Keratinocyte (primary cell): Measurements from ENCODE around the gene JAKMIP3. TPM values are rescaled to one million over a fixed set of nuclear protein-coding genes. Genes with fewer than 3 reads are reported as not detected.

Source experiments
- DNase-seq: peaks from one replicate; pipeline ENCODE4 v3.0.0-alpha.2; 2011; ENCODE audit warnings: low read depth, missing footprints, low spot score
- FAIRE-seq: peaks from 2 replicates; lab custom pipeline; 2011; peaks lifted over from hg19 to GRCh38; lab: Jason Lieb, UNC
- H2AFZ ChIP-seq: 2 replicates; pipeline ENCODE4 v1.6.0; 2012; ENCODE audit warnings: low read length, control low read depth, inconsistent platforms; ENCODE audit not compliant: control insufficient read depth
- H3K27ac ChIP-seq: 2 replicates; pipeline ENCODE4 v1.5.1; 2011; ENCODE audit warnings: low read length; ENCODE audit not compliant: control insufficient read depth, insufficient read depth
- H3K27me3 ChIP-seq: 3 replicates; pipeline ENCODE4 v1.6.0; 2011; ENCODE audit warnings: low read length; ENCODE audit not compliant: control insufficient read depth, insufficient read depth; ENCODE audit errors: extremely low read depth
- H3K36me3 ChIP-seq, 2 experiments: 2 replicates in 1 of 2; 3 replicates in 1 of 2; pipeline ENCODE4 v1.5.1; 2011; ENCODE audit warnings: low read length in 2 of 2, mild to moderate bottlenecking in 1 of 2; ENCODE audit not compliant: control insufficient read depth in 2 of 2, insufficient read depth in 2 of 2; ENCODE audit errors: extremely low read depth in 1 of 2
- H3K4me1 ChIP-seq: 3 replicates; pipeline ENCODE4 v1.5.1; 2011; ENCODE audit warnings: low read length; ENCODE audit not compliant: control insufficient read depth, insufficient read depth; ENCODE audit errors: extremely low read depth
- H3K4me2 ChIP-seq: 3 replicates; pipeline ENCODE4 v1.6.0; 2011; ENCODE audit warnings: low read depth, low read length; ENCODE audit not compliant: control insufficient read depth, insufficient read depth; ENCODE audit errors: extremely low read depth
- H3K4me3 ChIP-seq, 3 experiments: fragments of 200-600 bp in 1 of 3; sonication (generic) in 1 of 3; 2 replicates in 2 of 3; 3 replicates in 1 of 3; pipeline ENCODE4 v1.5.1; 2011 to 2016; ENCODE audit warnings: low read length in 3 of 3, mild to moderate bottlenecking in 3 of 3, control low read depth in 2 of 3, inconsistent platforms in 1 of 3, low read depth in 1 of 3, mixed read lengths in 1 of 3, mixed run types in 1 of 3, moderate library complexity in 1 of 3; ENCODE audit not compliant: control insufficient read depth in 2 of 3, insufficient read depth in 2 of 3; ENCODE audit errors: extremely low read depth in 1 of 3
- H3K79me2 ChIP-seq: 2 replicates; pipeline ENCODE4 v1.6.0; 2012; ENCODE audit warnings: low read length; ENCODE audit not compliant: control insufficient read depth, insufficient read depth
- H3K9ac ChIP-seq: 3 replicates; pipeline ENCODE4 v1.6.0; 2011; ENCODE audit warnings: low read length; ENCODE audit not compliant: control insufficient read depth, insufficient read depth; ENCODE audit errors: extremely low read depth
- H3K9me1 ChIP-seq: 3 replicates; pipeline ENCODE4 v1.6.0; 2011; ENCODE audit warnings: low read length; ENCODE audit not compliant: control insufficient read depth, insufficient read depth; ENCODE audit errors: extremely low read depth
- H3K9me3 ChIP-seq: 2 replicates; pipeline ENCODE4 v1.5.1; 2012; ENCODE audit warnings: low read depth, low read length; ENCODE audit not compliant: control insufficient read depth
- H4K20me1 ChIP-seq: 3 replicates; pipeline ENCODE4 v1.6.0; 2011; ENCODE audit warnings: low read length; ENCODE audit not compliant: control insufficient read depth, insufficient read depth; ENCODE audit errors: extremely low read depth
- EZH2 ChIP-seq: IDR thresholded peaks from one replicate; pipeline ENCODE4 v1.6.1; 2012; ENCODE audit warnings: inconsistent platforms, mild to moderate bottlenecking, low read length, moderate library complexity
- dilution Hi-C: fragments of 300-500 bp; cut with MboI; formaldehyde crosslinking; loops from one replicate; pipeline ENCODE4 v1.7.0; 2020; ENCODE audit warnings: low sequenced_read_pairs; ENCODE audit not compliant: extremely low pct_ligation_motif_present
- polyA plus RNA-seq, 5 experiments: library from polyadenylated mRNA; depleted of rRNA in 3 of 5; stranded (reverse) in 3 of 5; stranded (forward) in 1 of 5; unstranded in 1 of 5; fragments of >200 nt; gene quantifications; 1 replicate in 1 of 5; 2 replicates in 3 of 5; 3 replicates in 1 of 5; pipeline versions ENCODE4 v1.2.1 to v1.2.3, GENCODE V29; 2011 to 2012; ENCODE audit warnings: missing spikeins in 2 of 5, low read depth in 1 of 5, low replicate concordance in 1 of 5
- TF ChIP-seq, protein P1 (sequence below), 3 experiments: IDR thresholded peaks in 1 of 3; conservative IDR thresholded peaks in 1 of 3; optimal IDR thresholded peaks in 1 of 3; 2 replicates in 2 of 3; 3 replicates in 1 of 3; pipeline versions ENCODE3 to v1.5.1; 2011; ENCODE audit warnings: low read length in 3 of 3, mild to moderate bottlenecking in 3 of 3, moderate library complexity in 2 of 3, control low read depth in 1 of 3, inconsistent platforms in 1 of 3; ENCODE audit not compliant: insufficient read depth in 2 of 3; ENCODE audit errors: extremely low read depth in 1 of 3

Gene JAKMIP3
- polyA plus RNA-seq, 1 donor (not counting 4 experiments of a cell fraction or from before 2014, with no cell fraction given), result 0.05 TPM

- TF ChIP-seq EZH2, result no peak
- TF ChIP-seq, protein P1, sequence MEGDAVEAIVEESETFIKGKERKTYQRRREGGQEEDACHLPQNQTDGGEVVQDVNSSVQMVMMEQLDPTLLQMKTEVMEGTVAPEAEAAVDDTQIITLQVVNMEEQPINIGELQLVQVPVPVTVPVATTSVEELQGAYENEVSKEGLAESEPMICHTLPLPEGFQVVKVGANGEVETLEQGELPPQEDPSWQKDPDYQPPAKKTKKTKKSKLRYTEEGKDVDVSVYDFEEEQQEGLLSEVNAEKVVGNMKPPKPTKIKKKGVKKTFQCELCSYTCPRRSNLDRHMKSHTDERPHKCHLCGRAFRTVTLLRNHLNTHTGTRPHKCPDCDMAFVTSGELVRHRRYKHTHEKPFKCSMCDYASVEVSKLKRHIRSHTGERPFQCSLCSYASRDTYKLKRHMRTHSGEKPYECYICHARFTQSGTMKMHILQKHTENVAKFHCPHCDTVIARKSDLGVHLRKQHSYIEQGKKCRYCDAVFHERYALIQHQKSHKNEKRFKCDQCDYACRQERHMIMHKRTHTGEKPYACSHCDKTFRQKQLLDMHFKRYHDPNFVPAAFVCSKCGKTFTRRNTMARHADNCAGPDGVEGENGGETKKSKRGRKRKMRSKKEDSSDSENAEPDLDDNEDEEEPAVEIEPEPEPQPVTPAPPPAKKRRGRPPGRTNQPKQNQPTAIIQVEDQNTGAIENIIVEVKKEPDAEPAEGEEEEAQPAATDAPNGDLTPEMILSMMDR (optimal IDR thresholded peaks at IDR 0.05 in 1 of 3, IDR thresholded peaks at IDR 0.05 in 1 of 3, conservative IDR thresholded peaks at IDR 0.05 in 1 of 3; ENCODE audit: extremely low read depth in 1 of 3, insufficient read depth in 2 of 3, low read length in 3 of 3), result no peak
- H3K27me3 ChIP-seq, result peaks cover 4% of the 10 kb centered on the region
- H3K9me3 ChIP-seq, result no peaks in the 10 kb centered on the region
- DNase-seq (no peak), FAIRE-seq (no peak)
- H3K4me2 ChIP-seq, result no peak overlapping the region
- H3K27ac ChIP-seq, result no peak overlapping the region
- H3K9ac ChIP-seq, result no peak overlapping the region
- no peaks in the 10 kb centered on the region for H3K9me1 ChIP-seq
- no peaks in the 10 kb centered on the region for H3K4me1 ChIP-seq
- no peaks in the 10 kb centered on the region for H3K36me3 ChIP-seq
- no peaks in the 10 kb centered on the region for H4K20me1 ChIP-seq
- H2AFZ ChIP-seq, result no peak overlapping the region
- no peaks in the 10 kb centered on the region for H3K79me2 ChIP-seq
- H3K4me3 ChIP-seq, result no peak overlapping the region
- dilution Hi-C loops, result no loop called here
These were observed 44.1 kb upstream of the JAKMIP3 start for GRCh38 chr10:132021504-132022143.

DNA sequence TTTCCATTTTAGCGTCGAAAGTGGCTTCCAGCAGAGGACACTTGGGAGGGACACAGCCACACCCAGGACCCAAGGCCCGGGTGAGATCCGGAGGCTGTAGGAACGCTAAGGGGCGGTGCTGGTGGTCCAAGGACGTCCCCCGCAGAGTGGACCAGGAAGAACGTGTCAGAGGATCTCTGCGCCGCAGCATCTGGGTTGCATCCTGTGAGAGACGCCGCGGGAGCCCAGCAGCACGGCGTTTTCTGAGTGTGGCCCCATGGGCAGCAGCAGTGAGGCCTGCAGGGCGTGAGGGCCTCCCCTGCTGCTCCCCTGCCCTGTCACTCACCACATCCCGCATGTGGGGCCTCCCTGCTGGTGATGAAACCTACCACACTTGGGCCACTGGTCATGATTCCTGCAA lies 43.5 kb upstream of the JAKMIP3 start:
- Histone ChIP-seq H4K20me1 (no peaks in the 10 kb centered on the region), H3K79me2 (no peaks in the 10 kb centered on the region), H2AFZ (no peak overlapping the region), H3K4me1 (no peaks in the 10 kb centered on the region), H3K27me3 (peaks cover 6% of the 10 kb centered on the region), H3K9me3 (no peaks in the 10 kb centered on the region), H3K36me3 (no peaks in the 10 kb centered on the region), H3K4me3 (no peak overlapping the region), H3K9ac (no peak overlapping the region), H3K4me2 (no peak overlapping the region), H3K9me1 (no peaks in the 10 kb centered on the region), H3K27ac (no peak overlapping the region)
- dilution Hi-C loops, result no loop called here
- DNase-seq (no peak), FAIRE-seq (no peak)
- TF ChIP-seq, protein P1 (optimal IDR thresholded peaks at IDR 0.05 in 1 of 3, IDR thresholded peaks at IDR 0.05 in 1 of 3, conservative IDR thresholded peaks at IDR 0.05 in 1 of 3; ENCODE audit: extremely low read depth in 1 of 3, insufficient read depth in 2 of 3, low read length in 3 of 3), result no peak
- TF ChIP-seq EZH2, result no peak
